Fibroblast of lung (primary cell): ENCODE results near the gene CDH4. TPM values are rescaled to one million over a fixed set of nuclear protein-coding genes. Genes with fewer than 3 reads are reported as not detected.

Experiments used
- DNase-seq, 2 donors: peaks; one replicate each; pipeline versions ENCODE4 v3.0.0 to v3.0.0-alpha.2; 2010; ENCODE audit warnings: low read depth in 2 of 2
- H2AFZ ChIP-seq: 2 replicates; pipeline ENCODE4 v1.5.1; 2012; ENCODE audit warnings: low read length, control low read depth, inconsistent platforms
- H3K27ac ChIP-seq: 2 replicates; pipeline ENCODE4 v1.5.1; 2011; ENCODE audit warnings: low read length, control low read depth; ENCODE audit not compliant: insufficient read depth
- H3K27me3 ChIP-seq: 2 replicates; pipeline ENCODE4 v1.5.1; 2011; ENCODE audit warnings: mild to moderate bottlenecking, low read length; ENCODE audit not compliant: control insufficient read depth, insufficient read depth
- H3K36me3 ChIP-seq: 2 replicates; pipeline ENCODE4 v1.5.1; 2011; ENCODE audit warnings: low read length; ENCODE audit not compliant: control insufficient read depth, insufficient read depth
- H3K4me1 ChIP-seq: 2 replicates; pipeline ENCODE4 v1.5.1; 2011; ENCODE audit warnings: low read length; ENCODE audit not compliant: control insufficient read depth, insufficient read depth; ENCODE audit errors: extremely low read depth
- H3K4me2 ChIP-seq: 2 replicates; pipeline ENCODE4 v1.5.1; 2011; ENCODE audit warnings: low read length, control low read depth; ENCODE audit not compliant: insufficient read depth; ENCODE audit errors: extremely low read depth
- H3K4me3 ChIP-seq, 4 experiments: fragments of 200-600 bp in 1 of 4; sonication (generic) in 1 of 4; replicated peaks in 1 of 4; 2 replicates each; pipeline ENCODE4 v1.5.1; 2011 to 2016; ENCODE audit warnings: low read length in 4 of 4, low read depth in 3 of 4, mild to moderate bottlenecking in 3 of 4, control low read depth in 2 of 4, inconsistent platforms in 1 of 4, mixed read lengths in 1 of 4; ENCODE audit not compliant: insufficient read depth in 1 of 4; ENCODE audit errors: control extremely low read depth in 1 of 4
- H3K79me2 ChIP-seq: 2 replicates; pipeline ENCODE4 v1.5.1; 2012; ENCODE audit warnings: mild to moderate bottlenecking, low read length, inconsistent platforms; ENCODE audit not compliant: control insufficient read depth, insufficient read depth
- H3K9ac ChIP-seq: 2 replicates; pipeline ENCODE4 v1.5.1; 2011; ENCODE audit warnings: mild to moderate bottlenecking, low read length, control low read depth; ENCODE audit not compliant: insufficient read depth
- H3K9me3 ChIP-seq: 2 replicates; pipeline ENCODE4 v1.5.1; 2012; ENCODE audit warnings: low read depth, low read length; ENCODE audit not compliant: control insufficient read depth, insufficient read depth
- H4K20me1 ChIP-seq: 2 replicates; pipeline ENCODE4 v1.5.1; 2011; ENCODE audit warnings: low read length; ENCODE audit not compliant: control insufficient read depth, insufficient read depth; ENCODE audit errors: extremely low read depth
- EZH2 ChIP-seq: IDR thresholded peaks from 2 replicates; pipeline ENCODE4 v1.5.1; 2012; ENCODE audit warnings: low read length, control low read depth, mild to moderate bottlenecking; ENCODE audit errors: missing control alignments
- polyA plus RNA-seq, 2 donors: library from polyadenylated mRNA; depleted of rRNA in 1 of 2; stranded (reverse) in 1 of 2; unstranded in 1 of 2; fragments of >200 nt; gene quantifications; 2 replicates each; pipeline ENCODE4 v1.2.1, GENCODE V29; 2011 to 2012; ENCODE audit warnings: missing spikeins in 1 of 2
- total RNA-seq: library from RNA; depleted of rRNA; stranded (reverse); fragments of >200 nt; gene quantifications from 2 replicates; pipeline ENCODE4 v1.2.1, GENCODE V29; 2014
- TF ChIP-seq, protein P1 (sequence below), 2 donors: IDR thresholded peaks in 1 of 2; conservative IDR thresholded peaks in 1 of 2; 1 replicate in 1 of 2; 2 replicates in 1 of 2; pipeline ENCODE4 v1.5.1; 2011 to 2012; ENCODE audit warnings: low read length in 2 of 2, control low read depth in 1 of 2, inconsistent platforms in 1 of 2, low read depth in 1 of 2, mild to moderate bottlenecking in 1 of 2

The CDH4 gene
- total and polyA plus RNA-seq, 2 donors (not counting 1 experiment from before 2014, with no cell fraction given), result 4.8 to 6.8 TPM

DNA sequence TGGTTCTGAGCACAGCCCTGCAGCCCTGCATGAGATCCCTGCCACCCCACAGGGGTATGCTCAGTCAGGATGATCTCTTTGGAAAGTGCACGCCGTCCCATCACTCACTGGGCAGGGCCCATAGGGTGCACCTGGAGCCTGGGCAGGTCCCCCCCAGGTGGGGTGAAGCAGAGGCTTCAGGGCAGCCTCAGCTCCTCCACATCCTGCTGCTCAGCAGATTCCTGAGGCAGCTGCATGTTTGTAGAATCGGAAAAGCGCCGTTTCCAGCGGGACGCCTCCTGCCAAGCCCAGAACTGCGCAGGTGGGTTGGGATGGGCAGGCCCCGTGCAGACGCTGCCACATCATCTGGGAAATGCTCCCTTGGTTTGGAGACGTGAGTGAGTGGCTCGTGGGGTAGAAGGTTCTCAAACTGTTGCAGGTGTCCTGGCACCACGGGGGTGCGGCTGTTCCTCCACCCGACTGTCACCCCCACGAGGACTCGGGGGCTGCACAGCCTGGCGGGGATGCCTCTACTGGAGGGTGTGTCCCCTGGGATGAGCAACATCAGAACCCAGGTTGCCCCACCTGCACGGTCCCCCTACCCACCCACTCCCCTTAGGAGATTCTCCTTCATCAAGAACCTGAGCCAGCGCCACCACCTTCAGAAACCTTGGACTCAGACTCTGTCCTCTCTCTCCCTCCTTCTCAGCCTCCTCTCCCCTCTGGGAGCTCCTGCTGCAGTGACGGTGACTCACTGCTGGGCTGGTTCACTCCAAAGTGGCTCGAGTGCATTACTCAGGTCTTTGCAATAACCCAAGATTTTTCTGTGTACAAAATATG is 479.5 kb downstream of the CDH4 start:
- Histone ChIP-seq H2AFZ (no peak overlapping the region), H3K27me3 (peaks cover 9% of the 10 kb centered on the region), H3K4me2 (no peak overlapping the region), H3K79me2 (no peaks in the 10 kb centered on the region), H3K9ac (no peak overlapping the region), H3K36me3 (no peaks in the 10 kb centered on the region), H3K9me3 (no peaks in the 10 kb centered on the region), H4K20me1 (no peaks in the 10 kb centered on the region), H3K27ac (no peak overlapping the region), H3K4me1 (no peaks in the 10 kb centered on the region), H3K4me3 (no peak overlapping the region)
- peak; percentile 27 to 79 for DNase-seq
- TF ChIP-seq, protein P1, sequence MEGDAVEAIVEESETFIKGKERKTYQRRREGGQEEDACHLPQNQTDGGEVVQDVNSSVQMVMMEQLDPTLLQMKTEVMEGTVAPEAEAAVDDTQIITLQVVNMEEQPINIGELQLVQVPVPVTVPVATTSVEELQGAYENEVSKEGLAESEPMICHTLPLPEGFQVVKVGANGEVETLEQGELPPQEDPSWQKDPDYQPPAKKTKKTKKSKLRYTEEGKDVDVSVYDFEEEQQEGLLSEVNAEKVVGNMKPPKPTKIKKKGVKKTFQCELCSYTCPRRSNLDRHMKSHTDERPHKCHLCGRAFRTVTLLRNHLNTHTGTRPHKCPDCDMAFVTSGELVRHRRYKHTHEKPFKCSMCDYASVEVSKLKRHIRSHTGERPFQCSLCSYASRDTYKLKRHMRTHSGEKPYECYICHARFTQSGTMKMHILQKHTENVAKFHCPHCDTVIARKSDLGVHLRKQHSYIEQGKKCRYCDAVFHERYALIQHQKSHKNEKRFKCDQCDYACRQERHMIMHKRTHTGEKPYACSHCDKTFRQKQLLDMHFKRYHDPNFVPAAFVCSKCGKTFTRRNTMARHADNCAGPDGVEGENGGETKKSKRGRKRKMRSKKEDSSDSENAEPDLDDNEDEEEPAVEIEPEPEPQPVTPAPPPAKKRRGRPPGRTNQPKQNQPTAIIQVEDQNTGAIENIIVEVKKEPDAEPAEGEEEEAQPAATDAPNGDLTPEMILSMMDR (conservative IDR thresholded peaks at IDR 0.05 in 1 of 2, IDR thresholded peaks at IDR 0.05 in 1 of 2; ENCODE audit: low read depth in 1 of 2, low read length in 2 of 2), result no peak
- no peak for TF ChIP-seq EZH2

DNA sequence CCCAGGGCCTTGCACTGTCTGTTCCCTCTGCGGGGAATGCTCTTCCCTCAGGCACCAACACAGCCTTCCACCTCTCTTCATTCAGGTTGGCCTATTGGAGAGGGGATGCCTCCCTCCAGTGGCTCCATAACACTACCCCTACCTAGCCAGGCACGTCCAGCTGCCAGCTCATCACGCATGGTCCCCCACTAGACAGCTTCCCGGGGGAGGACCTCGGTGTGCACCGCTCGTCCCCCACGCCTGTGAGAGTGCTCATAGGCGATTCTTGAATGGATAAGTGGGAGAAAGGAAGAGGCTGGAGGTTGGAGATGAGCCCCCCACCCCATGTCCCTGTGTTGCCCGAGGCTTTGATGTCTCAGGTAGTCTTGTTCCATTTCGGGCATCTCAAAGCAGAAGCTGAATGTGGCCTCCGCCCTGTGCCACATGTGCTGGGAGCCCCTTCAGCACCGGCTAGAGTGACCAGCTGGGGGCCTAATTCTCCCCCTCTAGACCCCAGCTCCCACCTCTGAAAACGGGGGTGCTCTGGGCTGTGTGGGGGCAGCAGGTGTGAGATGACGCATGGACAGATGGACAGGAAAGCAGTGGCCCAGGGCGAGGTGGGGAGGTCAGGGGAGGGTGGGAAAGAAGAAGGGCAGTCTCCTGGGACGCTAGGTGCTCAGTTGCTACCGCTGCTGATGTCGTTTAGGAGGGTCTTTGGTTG is 480.6 kb downstream of the CDH4 start:
- Histone ChIP-seq H3K9ac (no peak overlapping the region), H2AFZ (no peak overlapping the region), H3K9me3 (no peaks in the 10 kb centered on the region), H3K79me2 (no peaks in the 10 kb centered on the region), H4K20me1 (no peaks in the 10 kb centered on the region), H3K27me3 (peaks cover 14% of the 10 kb centered on the region), H3K4me2 (no peak overlapping the region), H3K27ac (no peak overlapping the region), H3K36me3 (no peaks in the 10 kb centered on the region), H3K4me3 (no peak overlapping the region), H3K4me1 (no peaks in the 10 kb centered on the region)
- no peak for TF ChIP-seq EZH2
- TF ChIP-seq, protein P1 (conservative IDR thresholded peaks at IDR 0.05 in 1 of 2, IDR thresholded peaks at IDR 0.05 in 1 of 2; ENCODE audit: low read depth in 1 of 2, low read length in 2 of 2), result no peak
- no peak for DNase-seq

DNA sequence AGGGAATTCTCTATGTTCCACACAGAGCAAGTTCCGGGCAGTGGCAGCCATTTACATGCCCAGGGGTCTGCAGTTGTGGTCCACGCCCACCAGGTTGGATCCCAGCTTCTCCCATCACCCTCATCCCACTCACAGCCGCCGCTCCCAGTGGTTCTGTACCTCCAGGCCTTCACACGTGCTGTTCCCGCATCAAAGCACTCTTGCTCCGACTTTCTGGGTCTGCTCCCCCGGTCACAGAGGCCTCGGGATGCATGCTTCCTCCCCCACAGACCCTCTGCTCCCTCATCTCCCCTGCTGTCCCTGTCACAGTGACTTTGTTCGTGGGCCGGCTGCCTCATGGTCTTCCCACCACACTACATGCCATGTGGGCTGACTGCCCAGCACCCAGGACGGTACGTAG is 481.2 kb downstream of the CDH4 start:
- no peak overlapping the region for H3K4me3 ChIP-seq
- TF ChIP-seq, protein P1 (conservative IDR thresholded peaks at IDR 0.05 in 1 of 2, IDR thresholded peaks at IDR 0.05 in 1 of 2; ENCODE audit: low read depth in 1 of 2, low read length in 2 of 2), result no peak
- no peak for TF ChIP-seq EZH2
- DNase-seq, result no peak

More for the DNA sequence above, 481.2 kb downstream of the CDH4 start:
- Histone ChIP-seq H3K4me2 (no peak overlapping the region), H4K20me1 (no peaks in the 10 kb centered on the region), H2AFZ (no peak overlapping the region), H3K9me3 (no peaks in the 10 kb centered on the region), H3K36me3 (no peaks in the 10 kb centered on the region), H3K27me3 (peaks cover 14% of the 10 kb centered on the region), H3K79me2 (no peaks in the 10 kb centered on the region), H3K27ac (no peak overlapping the region), H3K9ac (no peak overlapping the region), H3K4me1 (no peaks in the 10 kb centered on the region)
